ENCODE data around the gene UGT1A1. TPM values are rescaled to one million over a fixed set of nuclear protein-coding genes. Genes with fewer than 3 reads are reported as not detected.

Gene UGT1A1
- total and polyA plus RNA-seq, 2 experiments from 2014 or later = not detected

- no peak overlapping the region for H3K4me2 ChIP-seq (ENCODE audit: unreplicated experiment)
- no peaks in the 10 kb centered on the region for H3F3A ChIP-seq (ENCODE audit: insufficient read depth)
- H3K27me3 ChIP-seq (replicated peaks; ENCODE audit: insufficient read depth) = peaks cover 19% of the 10 kb centered on the region
- H2AFZ ChIP-seq = no peak overlapping the region
- in situ Hi-C loops (cut with MboI) = no loop called here
- 55 to 63% methylated on average over 19 to 21 of the region's 21 CpGs for WGBS, 2 experiments (ENCODE audit: low coverage in 1 of 2, low lambda C conversion rate in 2 of 2, missing lambda C conversion rate in 2 of 2)
- no peaks in the 10 kb centered on the region for H3K4me1 ChIP-seq (ENCODE audit: insufficient read depth)
- H3K9me3 ChIP-seq (ENCODE audit: low read depth) = no peaks in the 10 kb centered on the region
- H3K36me3 ChIP-seq (ENCODE audit: low read depth) = no peaks in the 10 kb centered on the region
- H3K9ac ChIP-seq = no peak overlapping the region
- H3K27ac ChIP-seq = no peak overlapping the region
- no peak for TF ChIP-seq EZH2 (IDR thresholded peaks at IDR 0.05; ENCODE audit: insufficient read depth, poor library complexity, severe bottlenecking)
- no peaks in the 10 kb centered on the region for H3K79me2 ChIP-seq (ENCODE audit: insufficient read depth)
- H3K9me2 ChIP-seq (ENCODE audit: insufficient read depth) = no peaks in the 10 kb centered on the region
- H4K20me1 ChIP-seq (ENCODE audit: insufficient read depth) = no peaks in the 10 kb centered on the region
- no peak for DNase-seq
- no peak overlapping the region for H3K4me3 ChIP-seq
These were observed 62.2 kb downstream of the UGT1A1 start for GRCh38 chr2:233822101-233822771.

Other genes with a start within 250 kb of the UGT1A1 start
- gene USP40, start 193.5 kb upstream of the UGT1A1 start, total RNA-seq (2014; rRNA removed; shearing (Covaris generic)) = 31.0 and 36.8 TPM in 2 replicates
- gene USP40, start 193.5 kb upstream of the UGT1A1 start, polyA plus RNA-seq (2016; fragmentation: Nextera tagmentation; extraction: Ambion mirVana) = 24.7 and 25.1 TPM in 2 replicates
- not detected in 2 replicates for gene UGT1A8, start 142.6 kb upstream of the UGT1A1 start, total RNA-seq (2014; rRNA removed; shearing (Covaris generic))
- not detected in 2 replicates for gene UGT1A8, start 142.6 kb upstream of the UGT1A1 start, polyA plus RNA-seq (2016; fragmentation: Nextera tagmentation; extraction: Ambion mirVana)
- not detected in 2 replicates for gene UGT1A10, start 123.8 kb upstream of the UGT1A1 start, total RNA-seq (2014; rRNA removed; shearing (Covaris generic))
- gene UGT1A10, start 123.8 kb upstream of the UGT1A1 start, polyA plus RNA-seq (2016; fragmentation: Nextera tagmentation; extraction: Ambion mirVana) = not detected in 2 replicates
- gene UGT1A9, start 88.4 kb upstream of the UGT1A1 start, total RNA-seq (2014; rRNA removed; shearing (Covaris generic)) = not detected in 2 replicates
- gene UGT1A9, start 88.4 kb upstream of the UGT1A1 start, polyA plus RNA-seq (2016; fragmentation: Nextera tagmentation; extraction: Ambion mirVana) = not detected in 2 replicates
- gene UGT1A7, start 78.4 kb upstream of the UGT1A1 start, total RNA-seq (2014; rRNA removed; shearing (Covaris generic)) = not detected in 2 replicates
- not detected in 2 replicates for gene UGT1A7, start 78.4 kb upstream of the UGT1A1 start, polyA plus RNA-seq (2016; fragmentation: Nextera tagmentation; extraction: Ambion mirVana)
- not detected in 2 replicates for gene UGT1A6, start 67.4 kb upstream of the UGT1A1 start, total RNA-seq (2014; rRNA removed; shearing (Covaris generic))
- not detected in 2 replicates for gene UGT1A6, start 67.4 kb upstream of the UGT1A1 start, polyA plus RNA-seq (2016; fragmentation: Nextera tagmentation; extraction: Ambion mirVana)
- gene UGT1A5, start 47.4 kb upstream of the UGT1A1 start, total RNA-seq (2014; rRNA removed; shearing (Covaris generic)) = not detected in 2 replicates
- not detected in 2 replicates for gene UGT1A5, start 47.4 kb upstream of the UGT1A1 start, polyA plus RNA-seq (2016; fragmentation: Nextera tagmentation; extraction: Ambion mirVana)
- gene UGT1A4, start 41.5 kb upstream of the UGT1A1 start, total RNA-seq (2014; rRNA removed; shearing (Covaris generic)) = not detected in 2 replicates
- gene UGT1A4, start 41.5 kb upstream of the UGT1A1 start, polyA plus RNA-seq (2016; fragmentation: Nextera tagmentation; extraction: Ambion mirVana) = not detected in 2 replicates
- gene UGT1A3, start 31.2 kb upstream of the UGT1A1 start, total RNA-seq (2014; rRNA removed; shearing (Covaris generic)) = not detected in 2 replicates
- not detected in 2 replicates for gene UGT1A3, start 31.2 kb upstream of the UGT1A1 start, polyA plus RNA-seq (2016; fragmentation: Nextera tagmentation; extraction: Ambion mirVana)
- not detected in 2 replicates for gene MROH2A, start 18.1 kb downstream of the UGT1A1 start, total RNA-seq (2014; rRNA removed; shearing (Covaris generic))
- gene MROH2A, start 18.1 kb downstream of the UGT1A1 start, polyA plus RNA-seq (2016; fragmentation: Nextera tagmentation; extraction: Ambion mirVana) = not detected in 2 replicates
- 10.9 and 13.2 TPM in 2 replicates for gene HJURP, start 94.3 kb downstream of the UGT1A1 start, total RNA-seq (2014; rRNA removed; shearing (Covaris generic))
- gene HJURP, start 94.3 kb downstream of the UGT1A1 start, polyA plus RNA-seq (2016; fragmentation: Nextera tagmentation; extraction: Ambion mirVana) = 13.5 and 13.9 TPM in 2 replicates
- not detected in 2 replicates for gene TRPM8, start 157.1 kb downstream of the UGT1A1 start, total RNA-seq (2014; rRNA removed; shearing (Covaris generic))
- not detected in 2 replicates for gene TRPM8, start 157.1 kb downstream of the UGT1A1 start, polyA plus RNA-seq (2016; fragmentation: Nextera tagmentation; extraction: Ambion mirVana)

All from GM23248 (cell line).